Stimulated activated naive CD8-positive, alpha-beta T cell treated with anti-CD3 and anti-CD28 coated beads, Interleukin-15, Interleukin-2, amounts not matched to agents 100 U/mL and 50 U/mL, for 24 hours (primary cell): ENCODE data around the gene RPS18.

Experiments
- ATAC-seq: fragments of 150-1000 bp; cut with Tn5 transposase; one replicate; pipeline ENCODE4 v1.10.0; 2021
- DNase-seq: peaks from one replicate; pipeline ENCODE4 v3.0.0; 2021

Gene RPS18

DNA sequence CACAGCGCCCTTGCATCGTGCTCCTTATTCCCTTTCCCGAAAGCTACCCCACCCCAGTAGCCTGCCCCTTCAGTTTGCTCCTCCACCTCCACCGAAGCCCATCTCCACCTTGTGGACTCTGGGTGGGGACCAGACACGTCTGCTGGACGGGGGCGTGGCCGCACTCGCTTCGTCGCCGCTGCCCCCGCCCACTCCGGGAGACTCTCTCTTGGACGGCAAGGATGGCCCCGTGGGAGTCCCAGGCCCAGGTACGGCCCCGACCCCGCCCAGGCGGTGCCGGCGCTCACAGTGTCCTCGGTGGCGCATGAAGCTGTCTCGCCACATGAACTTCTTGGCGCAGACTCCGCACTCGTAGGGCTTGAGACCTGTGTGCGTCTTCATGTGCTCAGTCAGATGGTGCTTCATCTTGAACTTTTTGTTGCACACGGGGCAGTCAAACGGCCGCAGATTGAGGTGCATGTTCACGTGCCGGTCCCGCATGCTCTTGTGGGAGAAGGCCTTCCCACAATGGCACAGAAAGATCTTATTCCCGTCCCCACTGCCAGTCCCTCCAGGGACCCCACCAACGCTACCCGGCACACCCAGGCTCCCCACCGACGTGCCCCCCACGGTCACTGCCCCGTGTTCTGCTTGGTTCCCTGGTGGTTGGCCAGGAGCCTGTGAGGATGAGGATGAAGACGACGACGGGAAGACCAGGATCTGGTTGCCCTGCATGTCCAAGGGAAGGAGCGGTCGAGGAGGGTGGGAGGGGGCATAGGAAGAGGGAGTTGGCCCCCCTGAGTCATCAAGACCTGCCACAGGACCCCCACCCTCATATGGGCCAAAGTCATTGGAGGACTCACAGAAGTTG is 43.3 kb downstream of the RPS18 start:
- DNase-seq (peak; percentile 35), ATAC-seq (no peak)

DNA sequence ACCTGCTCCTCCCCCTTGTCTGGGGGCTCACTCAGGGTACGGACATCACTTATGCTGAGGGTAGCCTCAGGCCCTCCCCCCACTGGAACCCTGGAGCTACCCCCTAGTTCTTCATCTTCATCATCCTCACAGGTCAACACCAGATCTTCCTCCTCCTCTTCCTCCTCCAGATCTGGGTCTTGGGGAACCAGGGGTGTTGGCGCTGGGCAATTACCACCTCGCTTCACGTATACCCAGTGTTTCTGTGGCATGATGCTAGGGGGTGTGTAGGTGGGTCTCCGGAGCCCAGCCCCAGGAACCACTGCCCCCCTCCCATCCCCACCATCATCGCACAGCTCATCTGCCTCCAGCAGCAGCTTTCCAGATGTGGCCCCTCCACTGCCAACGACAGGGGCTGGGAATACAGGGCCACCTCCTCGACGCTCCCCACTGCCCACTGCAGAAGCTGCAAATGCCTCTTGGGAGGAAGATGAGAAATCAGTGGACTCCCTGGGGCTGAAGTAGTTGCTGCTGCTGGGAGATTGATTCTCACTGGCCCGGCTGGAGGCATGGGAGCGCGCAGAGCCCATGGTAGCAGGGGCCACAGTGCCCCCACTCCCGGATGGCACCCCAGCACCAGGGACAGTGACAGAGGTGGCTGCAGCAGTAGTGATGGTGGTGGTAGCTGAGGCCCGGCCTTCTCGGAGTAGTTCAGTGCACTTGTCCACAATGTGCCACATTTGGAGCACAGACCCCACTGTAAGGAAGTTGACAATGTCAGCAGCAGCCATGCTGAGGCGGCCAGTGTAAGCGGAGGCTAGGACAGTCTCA is 44.1 kb downstream of the RPS18 start:
- no peak for DNase-seq
- no peak for ATAC-seq

DNA sequence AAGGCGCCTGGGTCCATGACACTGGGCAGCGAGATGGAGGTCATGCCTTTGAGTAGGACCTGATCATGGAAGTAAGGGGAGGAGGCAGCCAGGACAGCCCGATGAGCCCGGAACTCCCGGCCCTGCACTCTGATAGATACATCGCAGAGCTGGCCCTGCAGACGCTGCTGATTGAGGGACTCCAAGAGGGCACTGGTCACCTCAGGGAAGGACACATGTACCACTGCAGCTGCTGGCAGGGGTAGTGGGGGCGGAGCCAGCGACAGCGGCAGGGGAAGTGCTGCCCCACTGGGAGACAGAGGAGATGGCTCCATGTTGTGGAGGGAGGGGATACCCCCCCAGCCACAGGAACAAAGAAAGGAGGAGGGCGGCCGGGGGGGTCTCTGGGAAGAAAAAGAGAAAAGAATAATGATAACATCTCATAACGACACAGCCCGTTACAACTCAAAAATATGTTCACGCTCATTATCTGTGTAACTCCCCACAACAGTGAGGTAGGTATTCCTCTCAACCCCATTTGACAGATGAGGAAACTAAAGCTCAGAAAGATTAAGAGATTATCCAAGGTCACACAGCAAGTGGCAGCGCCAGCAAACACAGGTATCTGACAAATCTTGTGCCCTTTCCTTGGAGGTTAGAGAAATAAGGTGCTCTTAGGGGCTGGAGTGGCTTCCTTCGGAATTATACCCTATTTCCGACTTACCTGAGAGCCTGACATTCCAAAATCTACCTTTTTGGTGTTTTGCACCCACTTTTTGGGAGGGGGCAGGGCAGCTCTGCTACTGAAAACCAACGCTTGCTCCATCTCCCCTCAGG is 44.9 kb downstream of the RPS18 start:
- DNase-seq, result no peak
- ATAC-seq, result no peak

DNA sequence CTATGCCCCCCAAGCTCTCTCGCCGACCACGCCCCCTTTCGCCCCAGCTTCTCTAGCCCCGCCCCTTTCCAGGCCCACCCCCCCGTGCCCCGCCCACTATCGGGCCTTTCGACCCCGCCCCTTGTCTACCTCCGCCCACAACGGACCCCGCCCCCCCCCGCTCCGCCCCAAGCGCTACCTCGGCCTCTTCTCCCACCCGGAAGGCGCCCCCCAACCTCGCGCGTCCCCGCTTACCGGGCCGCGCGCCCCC is 45.5 kb downstream of the RPS18 start:
- DNase-seq, result no peak
- no peak for ATAC-seq

DNA sequence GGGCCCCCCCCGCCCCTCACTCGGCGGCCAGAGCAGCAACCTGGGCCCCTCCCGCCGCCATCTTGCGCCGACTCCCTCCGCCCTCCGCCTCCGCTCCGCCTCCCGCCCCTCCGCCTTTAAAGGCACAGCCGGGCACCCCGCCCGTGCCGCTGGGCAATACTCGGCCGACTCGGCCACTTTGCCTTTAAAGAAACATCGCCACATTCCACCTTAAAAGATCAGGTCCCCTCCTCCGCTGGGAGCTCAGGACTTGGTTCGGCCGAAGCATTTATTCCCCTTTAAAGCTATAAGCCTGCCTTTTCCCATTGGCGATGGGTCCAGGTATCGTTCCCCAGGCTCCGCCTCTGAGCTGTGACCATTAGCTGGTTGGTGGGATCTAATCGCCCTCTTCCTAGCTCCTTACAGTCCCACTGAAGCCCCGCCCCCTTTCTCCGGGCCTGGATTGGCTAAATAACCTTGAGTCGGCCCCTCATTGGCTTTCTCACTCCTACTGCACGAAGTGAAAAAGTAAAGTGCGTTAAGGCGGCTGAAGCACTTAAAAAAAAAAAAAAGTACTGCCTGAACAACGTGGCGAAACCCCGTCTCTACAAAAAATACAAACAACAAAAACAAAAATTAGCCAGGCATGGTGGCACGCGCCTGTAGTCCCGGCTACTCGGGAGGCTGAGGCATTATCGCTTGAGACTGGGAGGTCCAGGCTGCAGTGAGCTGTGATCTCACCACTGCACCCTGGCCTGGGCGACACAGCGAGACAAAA is 46.0 kb downstream of the RPS18 start, which contains the start of gene ZBTB22:
TSS of gene ZBTB22 (minus strand) at position 76 of the 757 bp plus-strand sequence. CDS start 828 bp downstream, outside the sequence.
- DNase-seq (peak; percentile 96), ATAC-seq (peak; percentile 63)

DNA sequence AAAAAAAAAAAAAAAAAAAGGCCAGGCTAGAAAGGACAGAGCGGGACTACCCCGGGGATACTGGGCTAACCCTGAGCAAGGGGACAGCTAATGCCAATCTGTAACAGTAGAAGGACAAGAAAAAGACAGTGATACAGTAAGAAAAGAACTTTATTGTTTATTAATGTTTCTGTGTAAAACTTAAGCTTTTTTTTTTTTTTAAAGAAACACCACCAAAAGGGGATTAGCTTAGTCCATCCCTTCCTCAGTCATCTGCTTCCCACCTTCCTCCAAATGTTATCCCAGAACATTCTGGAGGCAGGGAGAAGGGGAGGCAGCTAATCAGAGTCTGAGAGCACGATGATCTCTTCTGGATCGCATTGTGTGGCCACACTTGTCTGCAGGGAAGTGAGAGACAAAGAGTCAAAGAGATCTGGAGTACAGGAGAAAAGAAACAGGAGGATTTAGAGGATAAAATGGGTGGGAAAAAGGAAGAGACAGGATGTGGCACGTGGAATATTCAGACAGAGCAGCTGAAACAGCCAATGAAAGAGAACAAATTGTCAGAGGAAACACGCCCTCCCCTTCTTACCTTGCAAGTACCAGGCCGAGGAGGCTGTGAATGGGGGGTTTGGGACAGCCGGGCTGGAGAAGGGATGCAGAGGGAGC is 46.7 kb downstream of the RPS18 start:
- DNase-seq, result no peak
- ATAC-seq, result no peak

DNA sequence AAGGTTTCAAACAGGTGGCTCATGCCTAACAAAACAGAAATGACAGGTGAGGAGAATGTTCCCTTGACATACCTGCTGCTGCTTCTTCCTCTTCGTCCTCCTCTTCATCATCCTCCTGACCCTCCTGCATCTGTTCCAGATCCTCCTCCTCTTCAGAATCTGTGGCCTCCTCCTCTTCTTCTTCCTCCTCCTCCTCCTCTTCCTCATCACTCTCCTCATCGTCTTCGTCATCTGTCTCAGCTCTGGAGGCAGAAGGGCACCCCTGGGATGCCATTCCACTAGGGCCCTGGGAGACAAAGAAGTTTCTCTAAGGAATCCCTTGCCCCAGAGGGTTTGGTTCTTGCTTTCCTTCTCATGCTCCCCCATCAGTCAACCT is 48.1 kb downstream of the RPS18 start:
- DNase-seq (no peak), ATAC-seq (no peak)

DNA sequence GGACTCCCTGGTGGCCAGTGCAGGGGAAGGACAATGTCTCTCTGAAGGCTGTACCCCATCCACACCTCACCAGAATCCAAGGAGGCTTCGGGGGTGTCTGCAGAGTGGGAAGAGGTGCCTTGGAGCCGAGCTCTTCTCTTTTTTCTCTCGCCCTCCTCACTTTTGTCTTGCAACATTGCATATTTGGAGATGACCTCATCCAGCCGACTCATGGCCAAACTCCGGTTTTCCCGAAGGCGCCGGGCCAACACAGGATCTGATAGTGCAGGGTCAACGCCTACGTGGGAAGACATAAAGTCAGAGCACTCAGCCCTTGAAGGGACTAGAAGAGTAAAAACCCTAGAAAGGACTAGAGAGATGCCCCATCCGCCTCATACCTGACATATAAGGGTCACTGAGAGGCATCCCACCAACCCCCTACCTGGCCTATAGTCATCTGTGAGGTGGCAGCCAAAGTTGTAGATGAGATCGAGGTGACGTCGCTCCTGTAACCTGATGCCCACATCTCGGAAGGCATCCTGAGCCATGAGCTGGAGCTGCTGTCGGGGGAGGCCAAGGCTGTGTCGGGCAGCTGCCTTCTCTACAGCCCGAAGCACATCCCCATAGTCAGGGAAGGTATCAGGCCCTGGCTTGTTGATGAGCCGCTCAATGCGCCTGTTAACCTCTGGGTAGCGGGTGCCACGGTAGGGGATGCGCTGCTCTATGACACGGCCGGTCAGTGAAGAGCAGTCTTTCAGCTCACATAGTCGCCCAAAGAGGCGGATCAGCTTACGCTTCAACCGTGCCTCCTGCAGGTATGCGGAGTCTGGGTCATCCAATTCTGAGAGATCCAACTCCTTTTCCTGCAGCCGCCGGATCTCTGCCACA is 48.7 kb downstream of the RPS18 start:
- DNase-seq (no peak), ATAC-seq (no peak)

DNA sequence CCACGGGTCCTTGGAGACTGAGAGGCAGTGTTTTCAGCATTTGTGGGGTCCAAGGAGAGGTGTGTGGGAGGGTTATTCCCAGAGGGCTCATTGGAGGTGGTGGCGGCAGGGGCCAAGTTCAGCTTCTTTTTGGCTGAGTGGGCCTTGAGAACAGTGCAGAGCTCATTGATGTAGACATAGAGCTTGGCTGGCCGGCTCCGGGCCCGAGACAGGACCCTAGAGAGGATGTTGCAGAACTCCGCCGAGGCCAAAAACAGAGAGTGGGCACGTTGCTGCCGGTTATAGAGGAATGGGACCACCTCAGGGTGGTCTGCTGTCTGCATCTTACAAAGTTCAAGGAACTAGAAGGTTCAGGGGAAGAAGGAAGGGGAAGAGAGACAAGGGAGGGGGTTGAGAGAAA is 49.4 kb downstream of the RPS18 start:
- ATAC-seq (no peak), DNase-seq (no peak)

DNA sequence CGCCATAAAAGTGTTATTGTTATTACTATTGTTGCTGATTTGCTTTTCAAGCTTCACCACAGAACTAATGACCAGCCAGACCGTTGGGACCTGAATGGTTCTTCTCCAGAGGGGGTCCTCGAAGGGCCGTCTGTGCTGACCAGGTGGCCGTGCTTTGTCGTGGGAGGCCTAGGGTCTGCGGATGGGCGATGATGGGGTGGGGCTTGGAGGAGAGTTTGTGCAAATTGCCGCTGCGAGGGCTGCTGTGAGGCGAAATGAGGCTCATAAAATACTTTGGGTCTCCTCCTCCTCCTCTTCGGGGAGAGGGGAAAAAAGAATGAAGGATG is 51.7 kb downstream of the RPS18 start:
- no peak for DNase-seq
- no peak for ATAC-seq

DNA sequence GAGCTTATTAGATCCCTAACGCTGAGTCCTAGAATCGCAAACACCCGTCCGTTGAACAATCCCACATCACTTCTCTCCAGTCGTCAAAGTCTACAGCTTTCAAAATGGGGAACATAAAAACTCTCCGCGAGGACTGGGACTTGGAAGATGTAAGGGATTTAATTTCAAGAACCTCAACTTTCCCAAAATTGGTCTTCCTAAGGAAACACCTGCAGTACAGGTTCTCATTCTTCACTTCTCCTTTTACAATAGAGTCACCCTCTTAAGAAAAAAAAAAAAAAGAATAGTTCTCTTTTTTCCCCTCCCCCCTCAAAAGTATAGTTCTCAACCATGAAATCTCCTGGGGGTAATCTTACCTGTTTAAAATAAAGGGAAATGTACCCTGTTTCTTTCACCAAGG is 52.2 kb downstream of the RPS18 start:
- DNase-seq (no peak), ATAC-seq (no peak)
